Ammon's horn (tissue), 1 donor: ENCODE results near the gene ALAS1.

ENCODE experiments used
- DNase-seq: peaks from one replicate; pipeline ENCODE4 v3.0.0-alpha.2; 2016; ENCODE audit warnings: low spot score

ALAS1 gene

GRCh38 chr3:52198643-52199608, 966 bp downstream of the ALAS1 start:
- no peak for DNase-seq

DNA sequence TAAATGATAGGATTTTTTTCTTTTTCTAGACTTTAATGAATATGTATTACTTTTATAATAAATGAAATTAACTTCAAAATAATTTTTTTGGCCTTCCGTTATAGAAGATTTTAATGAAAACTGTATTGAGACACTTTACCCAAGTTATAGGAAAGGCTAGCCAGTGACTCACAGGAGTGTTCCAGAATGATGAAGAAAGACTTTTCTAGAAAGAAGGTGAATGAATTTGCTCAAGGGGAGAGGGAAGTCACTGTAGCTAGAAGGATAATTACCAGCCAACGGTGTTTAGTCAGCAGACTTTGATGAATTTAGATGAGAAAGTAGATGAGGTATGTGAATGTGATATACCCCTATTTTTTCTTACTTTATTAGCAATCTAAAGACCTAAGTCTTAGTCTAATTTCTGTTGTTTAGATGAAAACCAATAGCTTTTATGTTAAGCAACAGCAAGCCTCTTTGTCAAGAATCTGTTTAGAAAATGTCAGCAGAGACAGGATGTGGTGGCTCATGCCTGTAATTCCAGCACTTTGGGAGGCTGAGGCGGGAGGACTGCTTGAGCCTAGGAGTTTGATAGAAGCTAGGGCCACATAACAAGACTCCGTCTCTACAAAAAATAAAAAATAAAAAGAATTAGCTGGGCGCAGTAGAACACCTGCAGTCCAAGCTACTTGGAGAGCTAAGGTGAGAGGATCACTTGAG, 3.2 kb downstream of the ALAS1 start:
- DNase-seq, result no peak

DNA sequence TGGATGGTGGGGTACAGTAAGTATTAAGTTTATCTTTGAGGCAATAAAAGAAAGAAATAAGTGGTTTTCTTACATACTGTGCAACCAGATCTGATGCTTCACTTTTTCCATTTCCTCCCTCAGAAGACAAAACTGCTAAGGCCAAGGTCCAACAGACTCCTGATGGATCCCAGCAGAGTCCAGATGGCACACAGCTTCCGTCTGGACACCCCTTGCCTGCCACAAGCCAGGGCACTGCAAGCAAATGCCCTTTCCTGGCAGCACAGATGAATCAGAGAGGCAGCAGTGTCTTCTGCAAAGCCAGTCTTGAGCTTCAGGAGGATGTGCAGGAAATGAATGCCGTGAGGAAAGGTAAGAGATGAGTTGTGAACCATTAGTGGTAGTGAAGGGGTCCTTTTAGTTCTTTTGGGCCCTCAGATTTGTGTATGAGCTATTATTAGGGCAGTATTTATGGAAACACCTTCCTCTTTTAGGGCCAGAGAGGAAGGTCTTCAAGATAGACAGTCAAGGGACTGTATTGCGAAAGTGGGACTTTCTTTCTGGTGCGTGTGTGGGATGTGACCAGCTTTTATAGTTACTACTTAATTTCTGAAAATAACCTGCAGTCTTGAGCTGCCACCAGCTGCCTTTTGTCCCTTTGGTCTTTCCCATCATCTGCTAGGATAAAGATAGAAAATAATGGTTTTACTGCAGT, 4.6 kb downstream of the ALAS1 start:
- DNase-seq, result no peak

DNA sequence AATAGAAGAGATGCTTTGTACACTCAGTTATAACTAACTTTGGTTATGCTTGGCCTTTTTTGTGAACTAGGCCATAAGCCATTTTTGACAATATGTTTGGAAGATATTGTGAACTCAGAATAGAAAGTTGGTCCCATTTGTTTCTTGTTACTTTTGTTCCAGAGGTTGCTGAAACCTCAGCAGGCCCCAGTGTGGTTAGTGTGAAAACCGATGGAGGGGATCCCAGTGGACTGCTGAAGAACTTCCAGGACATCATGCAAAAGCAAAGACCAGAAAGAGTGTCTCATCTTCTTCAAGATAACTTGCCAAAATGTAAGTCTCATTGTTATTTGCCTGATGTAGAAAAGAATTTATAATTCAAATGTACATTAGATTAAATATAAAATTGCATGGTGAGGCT, 5.7 kb downstream of the ALAS1 start:
- DNase-seq, result no peak

- DNase-seq, result peak; percentile 8
These were observed 6.5 kb downstream of the ALAS1 start for GRCh38 chr3:52204337-52205073.

DNA sequence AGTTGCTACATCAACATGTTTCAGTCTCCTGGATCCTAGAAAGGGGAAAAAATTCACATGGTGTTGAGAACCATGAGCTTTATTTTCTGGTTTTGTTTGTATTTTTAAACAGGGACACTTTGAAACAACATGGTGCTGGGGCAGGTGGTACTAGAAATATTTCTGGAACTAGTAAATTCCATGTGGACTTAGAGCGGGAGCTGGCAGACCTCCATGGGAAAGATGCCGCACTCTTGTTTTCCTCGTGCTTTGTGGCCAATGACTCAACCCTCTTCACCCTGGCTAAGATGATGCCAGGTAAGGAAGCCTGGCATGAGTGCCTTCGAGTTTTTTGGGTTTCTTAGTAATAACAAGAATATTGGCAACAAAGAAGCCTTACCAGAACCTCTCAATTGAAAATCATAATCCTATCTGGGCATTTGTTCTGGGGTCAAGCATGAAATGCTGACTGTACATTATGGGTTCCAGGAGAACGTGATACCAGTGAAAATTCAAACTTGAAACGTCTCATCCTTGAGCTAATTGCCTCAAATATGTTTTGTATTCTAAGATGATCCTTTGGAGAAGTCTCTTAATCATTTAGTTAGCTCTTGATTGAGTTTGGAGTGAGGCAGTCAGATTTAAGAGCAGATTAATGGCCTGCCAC, 7.9 kb downstream of the ALAS1 start:
- no peak for DNase-seq

- no peak for DNase-seq
These were observed 10.6 kb downstream of the ALAS1 start for GRCh38 chr3:52208556-52208955.

DNA sequence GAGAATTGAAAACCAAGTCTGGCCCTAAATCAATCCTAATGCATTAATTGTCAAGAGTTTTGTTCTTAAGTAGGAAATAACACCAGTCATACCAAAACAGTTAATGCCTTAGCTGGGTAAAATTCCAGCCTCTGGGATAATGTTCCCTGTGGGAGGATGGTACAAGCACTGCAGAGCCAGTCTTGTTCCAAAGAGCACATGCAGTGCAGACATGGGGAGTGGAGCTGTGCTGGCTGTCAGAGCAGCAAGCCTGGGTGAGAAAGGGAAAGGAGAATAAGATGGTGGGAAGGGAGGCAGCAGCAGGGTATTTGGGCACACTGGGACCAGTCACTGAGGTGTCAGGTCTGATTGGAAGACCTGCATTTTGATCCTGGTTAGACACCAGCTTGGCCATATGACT, 12.1 kb downstream of the ALAS1 start:
- peak; percentile 52 for DNase-seq

GRCh38 chr3:52210550-52211046, 12.6 kb downstream of the ALAS1 start:
- no peak for DNase-seq

DNA sequence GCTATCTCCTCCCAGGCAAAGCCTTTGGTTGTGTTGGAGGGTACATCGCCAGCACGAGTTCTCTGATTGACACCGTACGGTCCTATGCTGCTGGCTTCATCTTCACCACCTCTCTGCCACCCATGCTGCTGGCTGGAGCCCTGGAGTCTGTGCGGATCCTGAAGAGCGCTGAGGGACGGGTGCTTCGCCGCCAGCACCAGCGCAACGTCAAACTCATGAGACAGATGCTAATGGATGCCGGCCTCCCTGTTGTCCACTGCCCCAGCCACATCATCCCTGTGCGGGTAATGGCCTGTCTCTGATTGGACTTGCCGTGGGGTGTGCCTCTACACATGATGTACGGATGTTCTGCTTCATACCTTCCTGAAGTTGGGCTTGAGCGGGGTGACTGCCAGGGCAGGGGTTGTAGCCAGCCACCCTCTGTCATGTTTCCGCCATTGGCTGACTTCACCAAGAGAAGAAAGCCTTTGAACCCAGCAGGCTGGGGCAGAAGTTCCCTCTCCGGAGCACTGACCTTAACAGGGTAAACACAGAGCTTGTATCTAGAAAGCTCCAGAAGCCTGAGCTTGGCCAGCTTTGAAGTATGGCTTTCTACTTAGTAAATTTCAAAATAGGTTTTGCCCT, 13.4 kb downstream of the ALAS1 start:
- no peak for DNase-seq

- no peak for DNase-seq
These were observed 15.0 kb downstream of the ALAS1 start for GRCh38 chr3:52213005-52213404.

- DNase-seq, result no peak
These were observed 15.9 kb downstream of the ALAS1 start for GRCh38 chr3:52213901-52214300.

- DNase-seq, result no peak
These were observed 17.4 kb downstream of the ALAS1 start for GRCh38 chr3:52215351-52215750.

GRCh38 chr3:52216585-52217408, 18.8 kb downstream of the ALAS1 start:
- DNase-seq, result no peak

GRCh38 chr3:52217409-52217805, 19.4 kb downstream of the ALAS1 start:
- no peak for DNase-seq

GRCh38 chr3:52218026-52218425, 20.1 kb downstream of the ALAS1 start:
- DNase-seq, result no peak

DNA sequence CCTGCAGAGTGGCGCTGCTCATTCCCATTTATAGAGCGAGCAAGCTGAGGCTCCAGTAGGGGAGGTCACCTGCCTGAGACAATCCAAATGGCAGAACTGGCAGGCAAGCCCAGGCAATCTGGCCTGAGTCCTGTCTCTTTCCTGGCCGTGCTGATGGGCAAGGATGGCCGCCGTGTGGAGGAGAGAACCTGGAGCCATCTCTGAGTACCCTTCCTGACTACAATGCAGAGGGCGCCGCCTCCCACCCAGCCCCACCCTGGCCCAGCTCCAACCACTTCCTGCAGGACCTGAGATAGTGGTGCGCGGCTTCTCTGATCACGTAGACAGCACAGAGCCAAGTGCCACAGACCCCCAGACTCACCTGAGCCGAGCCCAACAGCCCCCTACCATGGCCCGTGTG, 20.5 kb downstream of the ALAS1 start:
- no peak for DNase-seq

GRCh38 chr3:52218937-52219650, 21.1 kb downstream of the ALAS1 start:
- DNase-seq, result no peak

- peak; percentile 89 for DNase-seq
These were observed 22.5 kb downstream of the ALAS1 start for GRCh38 chr3:52220380-52221026.
